Heart left ventricle (tissue), 16 donors: ENCODE results near the gene GPRIN1. TPM values are rescaled to one million over a fixed set of nuclear protein-coding genes. Genes with fewer than 3 reads are reported as not detected.
A peak's percentile ranks its signal among the peaks of the same experiment; 100 is the strongest.

Experiments
- ATAC-seq, 4 donors: fragments of 200-7000 bp; cut with Tn5 transposase; one replicate each; pipeline ENCODE4 v1.9.1; 2020 to 2022; ENCODE audit warnings: moderate library complexity in 4 of 4, mild to moderate bottlenecking in 3 of 4, moderate number of reproducible peaks in 1 of 4
- DNase-seq, 5 donors: peaks; one replicate each; pipeline ENCODE4 v3.0.0-alpha.2; 2020
- H3K27ac ChIP-seq, 12 donors: fragments of 200-600 bp; sonication (generic) in 4 of 12; one replicate each; pipeline versions ENCODE4 v1.5.0 to v1.8.0; 2016 to 2022; ENCODE audit warnings: mild to moderate bottlenecking in 2 of 12
- H3K27me3 ChIP-seq, 9 donors: fragments of 200-600 bp; sonication (generic) in 2 of 9; one replicate each; pipeline versions ENCODE4 v1.5.1 to v1.8.0; 2016 to 2022; ENCODE audit warnings: mild to moderate bottlenecking in 3 of 9
- H3K36me3 ChIP-seq, 9 donors: fragments of 200-600 bp; sonication (generic) in 2 of 9; one replicate each; pipeline versions ENCODE4 v1.5.0 to v1.8.0; 2018 to 2022; ENCODE audit warnings: mild to moderate bottlenecking in 2 of 9
- H3K4me1 ChIP-seq, 12 donors: fragments of 200-600 bp; sonication (generic) in 4 of 12; one replicate each; pipeline versions ENCODE4 v1.5.0 to v1.8.0; 2016 to 2022; ENCODE audit warnings: mild to moderate bottlenecking in 3 of 12
- H3K4me3 ChIP-seq, 12 donors: fragments of 200-600 bp; sonication (generic) in 4 of 12; one replicate each; pipeline versions ENCODE4 v1.5.0 to v1.8.0; 2017 to 2022; ENCODE audit warnings: mild to moderate bottlenecking in 9 of 12, moderate library complexity in 4 of 12
- H3K9me3 ChIP-seq, 12 donors: fragments of 200-600 bp; sonication (generic) in 4 of 12; one replicate each; pipeline versions ENCODE4 v1.5.0 to v1.8.0; 2016 to 2022; ENCODE audit warnings: mild to moderate bottlenecking in 1 of 12
- POLR2A ChIP-seq, 2 donors: fragments of 450-650 bp; IDR thresholded peaks; one replicate each; pipeline ENCODE4 v1.6.1; 2017; ENCODE audit warnings: antibody characterized with exemption in 2 of 2, mild to moderate bottlenecking in 2 of 2, moderate library complexity in 2 of 2
- WGBS, 4 donors: extraction: QIAGEN DNeasy Blood & Tissue Kit in 2 of 4; methylation state at CpG; one replicate each; pipeline versions ENCODE4 v1.1.5 to v1.1.7; 2013 to 2018; 5-methylcytosine and 5-hydroxymethylcytosine counted together
- intact Hi-C, 10 donors: fragments of 100-400 bp; cut with DNase I; formaldehyde crosslinking; loops; one replicate each; pipeline versions ENCODE4 v1.11.1 to v1.14.2; 2022
- polyA plus RNA-seq, 2 donors: library from polyadenylated mRNA; stranded (reverse); fragments of 200-250 nt; gene quantifications; one replicate each; pipeline ENCODE4 v1.2.3, GENCODE V29; 2013
- total RNA-seq, 9 donors: library from RNA; depleted of rRNA in 2 of 9; stranded (reverse); fragments of >200 nt in 2 of 9; fragmentation: NEBNext Ultra II Directional in 3 of 9; extraction: Animal tissue kit (Norgen Biotek cat#: 25700) in 3 of 9; gene quantifications; one replicate each; pipeline versions ENCODE4 v1.1.0 to v1.2.4, GENCODE V29; 2016 to 2023
- TF ChIP-seq, protein P1 (sequence below), 12 donors: fragments of 200-600 bp; sonication (generic) in 4 of 12; IDR thresholded peaks; one replicate each; pipeline versions ENCODE4 v1.5.0 to v1.8.0; 2018 to 2022; ENCODE audit warnings: antibody characterized with exemption in 12 of 12, mild to moderate bottlenecking in 5 of 12
- donor health status: ischemic (EF 13 %, LVEDD 7.1; RV severe dilation, severe dysfunction).
- donor health status: healthy with polysubstance abuse.
- donor health status: DM: no; HTN: yes; CAD: no.
- donor health status: DM: no; HTN: no; CAD: no.
- donor health status: ischemic (EF 25% LVEDD 6.9; RV normal size, moderate dysfunction).
- donor health status: ischemic (EF 25% LVEDD 5.7; RV mildly dilated, moderate dysfunction).
- donor health status: healthy.
- donor health status: DM: yes; HTN: yes; CAD: no.
- donor health status: ischemic (EF 35%, LVEDD 5.7; RV mildly dilated, moderate dysfunction).
- donor health status: nonischemic (EF 11% LVEDD 7.7; RV severe dilation, severe dysfunction).
- donor health status: DM: yes; HTN: yes; CAD: no.
- donor health status: PGD.
- donor health status: ischemic (EF 29% LVEDD 5.4; RV normal size, mild dysfunction).
- donor health status: nonischemic (EF 23%, LVEDD 6.1; RV moderate dilation, normal function).

The GPRIN1 gene
- total and polyA plus RNA-seq, 11 donors, result 0.15 to 1.9 (median 0.36) TPM

DNA sequence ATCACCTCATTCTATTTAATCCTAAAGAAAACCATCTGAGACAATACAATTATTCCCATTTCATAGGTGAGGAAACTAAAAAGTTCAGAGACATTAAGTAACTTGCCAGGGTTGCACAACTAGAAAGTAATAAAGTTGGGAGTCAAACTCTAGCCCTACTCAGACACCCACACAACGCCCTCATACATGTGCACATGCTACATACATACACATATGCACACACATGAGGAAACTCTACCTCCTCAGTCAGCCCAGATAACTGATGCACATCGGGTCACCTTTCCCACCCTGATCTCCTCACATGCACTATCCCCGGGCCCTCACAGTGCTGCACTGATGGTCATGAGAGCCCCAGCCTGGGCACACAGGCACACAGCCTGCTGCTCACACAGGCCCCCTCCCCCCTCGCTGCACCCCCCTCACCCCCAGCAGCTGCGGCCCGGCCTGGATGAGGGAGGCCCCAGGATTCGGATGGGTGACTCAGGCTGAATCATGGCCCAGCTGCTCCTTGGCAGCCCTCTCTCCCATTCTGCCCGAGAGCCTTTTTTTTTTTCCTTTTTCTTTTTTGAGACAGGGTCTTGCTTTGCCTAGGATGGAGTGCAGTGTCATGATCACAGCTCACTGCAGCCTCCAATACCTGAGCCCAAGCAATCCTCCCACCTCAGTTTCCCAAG, 5.0 kb upstream of the GPRIN1 start:
- H3K4me3 ChIP-seq, result no peak overlapping the region
- H3K9me3 ChIP-seq, result no peaks in the 10 kb centered on the region
- no peak for TF ChIP-seq POLR2A (IDR thresholded peaks at IDR 0.05)
- TF ChIP-seq, protein P1, sequence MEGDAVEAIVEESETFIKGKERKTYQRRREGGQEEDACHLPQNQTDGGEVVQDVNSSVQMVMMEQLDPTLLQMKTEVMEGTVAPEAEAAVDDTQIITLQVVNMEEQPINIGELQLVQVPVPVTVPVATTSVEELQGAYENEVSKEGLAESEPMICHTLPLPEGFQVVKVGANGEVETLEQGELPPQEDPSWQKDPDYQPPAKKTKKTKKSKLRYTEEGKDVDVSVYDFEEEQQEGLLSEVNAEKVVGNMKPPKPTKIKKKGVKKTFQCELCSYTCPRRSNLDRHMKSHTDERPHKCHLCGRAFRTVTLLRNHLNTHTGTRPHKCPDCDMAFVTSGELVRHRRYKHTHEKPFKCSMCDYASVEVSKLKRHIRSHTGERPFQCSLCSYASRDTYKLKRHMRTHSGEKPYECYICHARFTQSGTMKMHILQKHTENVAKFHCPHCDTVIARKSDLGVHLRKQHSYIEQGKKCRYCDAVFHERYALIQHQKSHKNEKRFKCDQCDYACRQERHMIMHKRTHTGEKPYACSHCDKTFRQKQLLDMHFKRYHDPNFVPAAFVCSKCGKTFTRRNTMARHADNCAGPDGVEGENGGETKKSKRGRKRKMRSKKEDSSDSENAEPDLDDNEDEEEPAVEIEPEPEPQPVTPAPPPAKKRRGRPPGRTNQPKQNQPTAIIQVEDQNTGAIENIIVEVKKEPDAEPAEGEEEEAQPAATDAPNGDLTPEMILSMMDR (IDR thresholded peaks at IDR 0.05), result no peak
- H3K36me3 ChIP-seq, result no peaks in the 10 kb centered on the region
- ATAC-seq (no peak), DNase-seq (no peak)
- peaks cover 14 to 62% (median 35%) of the 10 kb centered on the region in 9 donors for H3K27me3 ChIP-seq
- H3K27ac ChIP-seq, result no peak overlapping the region
- WGBS, 4 donors, result 54 to 67% (median 58%) methylated on average over 8 of the region's 8 CpGs
- peaks cover 0 to 21% (median 11%) of the 10 kb centered on the region in 12 donors for H3K4me1 ChIP-seq
- intact Hi-C loops, result no loop called here

DNA sequence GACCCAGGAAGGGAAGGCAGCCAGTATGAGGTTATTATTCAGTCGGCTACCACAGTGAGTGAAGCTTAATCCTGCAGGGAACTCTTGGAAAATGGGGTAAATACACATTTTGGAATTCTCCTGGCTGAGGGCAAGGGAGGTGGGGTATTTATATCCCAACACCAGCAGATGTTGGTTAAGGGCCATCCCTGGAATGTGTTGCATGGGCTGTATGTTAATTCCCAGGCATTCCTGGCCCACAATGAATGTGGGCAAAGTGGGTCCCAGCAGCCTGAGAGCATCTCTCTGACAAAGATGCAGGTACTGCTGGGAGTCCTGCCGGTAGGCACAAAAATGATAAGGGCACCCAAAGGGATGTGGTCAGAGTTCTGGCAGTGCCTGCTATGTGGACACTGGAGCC, 2.9 kb upstream of the GPRIN1 start:
- no peaks in the 10 kb centered on the region for H3K9me3 ChIP-seq
- DNase-seq, result no peak
- peaks cover 0 to 42% (median 14%) of the 10 kb centered on the region in 9 donors for H3K27me3 ChIP-seq
- no peak for ATAC-seq
- H3K27ac ChIP-seq, result no peak overlapping the region
- no peak for TF ChIP-seq POLR2A (IDR thresholded peaks at IDR 0.05)
- TF ChIP-seq, protein P1 (IDR thresholded peaks at IDR 0.05), result no peak
- intact Hi-C loops, result no loop called here
- no peaks in the 10 kb centered on the region for H3K36me3 ChIP-seq
- no peak overlapping the region for H3K4me3 ChIP-seq
- H3K4me1 ChIP-seq, result peaks cover 0 to 18% (median 5%) of the 10 kb centered on the region in 12 donors
- 61 to 70% (median 62%) methylated on average over 2 of the region's 2 CpGs for WGBS, 4 donors

DNA sequence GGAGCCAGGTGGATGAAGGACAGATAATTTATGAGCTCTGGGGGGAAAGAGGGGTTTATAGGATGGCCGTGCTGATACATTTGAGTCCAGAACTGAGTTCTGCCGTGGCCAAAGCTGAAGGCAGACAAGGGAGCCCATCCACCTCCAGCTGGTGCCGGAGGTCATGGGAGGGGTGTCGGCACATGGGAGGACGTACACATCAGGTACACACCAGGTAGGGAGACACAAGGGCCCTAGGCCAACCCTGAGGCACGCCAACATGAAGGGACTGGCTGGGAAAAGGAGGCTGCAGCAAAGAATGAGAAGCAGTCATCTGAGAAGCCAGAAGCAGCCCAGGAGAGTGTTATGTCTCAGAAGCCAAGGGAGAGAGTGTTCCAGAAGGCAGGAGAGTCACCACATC, 2.1 kb upstream of the GPRIN1 start:
- peaks cover 0 to 33% (median 10%) of the 10 kb centered on the region in 9 donors for H3K27me3 ChIP-seq

DNA sequence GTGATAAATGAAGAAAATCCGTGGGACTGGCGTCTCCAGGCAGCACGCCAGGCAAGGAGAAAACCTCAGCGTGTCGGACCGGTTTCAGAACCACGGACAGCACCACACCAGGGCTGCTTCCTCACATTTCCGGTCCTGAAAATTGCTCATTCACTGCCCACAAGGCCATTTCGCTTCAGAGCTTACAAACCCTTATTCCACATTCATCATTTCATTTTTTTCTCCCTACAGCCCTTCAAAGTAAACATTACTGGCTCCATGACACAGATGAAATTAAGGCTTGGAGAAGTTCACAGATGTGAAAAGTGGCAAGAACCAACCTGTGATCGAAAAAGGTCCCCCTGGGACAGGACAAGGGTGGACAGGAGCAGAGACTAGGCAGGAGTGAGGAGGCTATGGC, 1.5 kb upstream of the GPRIN1 start:
- H3K27ac ChIP-seq, result no peak overlapping the region
- H3K36me3 ChIP-seq, result no peaks in the 10 kb centered on the region
- intact Hi-C loops, result no loop called here
- peaks cover 0 to 27% (median 6%) of the 10 kb centered on the region in 9 donors for H3K27me3 ChIP-seq
- DNase-seq (peak; percentile 72 to 81 (median 74)), ATAC-seq (no peak)
- peaks cover 0 to 18% (median 5%) of the 10 kb centered on the region in 12 donors for H3K4me1 ChIP-seq
- H3K9me3 ChIP-seq, result no peaks in the 10 kb centered on the region
- WGBS, 4 donors, result 10 to 11% (median 10%) methylated on average over 10 of the region's 10 CpGs
- TF ChIP-seq, protein P1 (IDR thresholded peaks at IDR 0.05), result no peak
- TF ChIP-seq POLR2A (IDR thresholded peaks at IDR 0.05), result no peak
- H3K4me3 ChIP-seq, result no peak overlapping the region

More for the DNA sequence above, 2.1 kb upstream of the GPRIN1 start:
- Histone ChIP-seq H3K9me3 (no peaks in the 10 kb centered on the region), H3K36me3 (no peaks in the 10 kb centered on the region), H3K4me3 (no peak overlapping the region), H3K27ac (no peak overlapping the region), H3K4me1 (peaks cover 0 to 18% (median 5%) of the 10 kb centered on the region in 12 donors)
- TF ChIP-seq POLR2A (IDR thresholded peaks at IDR 0.05), result no peak
- TF ChIP-seq, protein P1 (IDR thresholded peaks at IDR 0.05), result no peak
- DNase-seq (no peak), ATAC-seq (no peak)
- intact Hi-C loops, result no loop called here
- 80 to 86% (median 83%) methylated on average over 6 of the region's 6 CpGs for WGBS, 4 donors
